GM21367 (cell line): ENCODE data around the gene TADA2B.

Experiments
- ATAC-seq: cut with Tn5 transposase; IDR thresholded peaks from one replicate; pipeline ENCODE4 v1.9.1; 2021; ENCODE audit not compliant: unreplicated experiment

The TADA2B gene, protein sequence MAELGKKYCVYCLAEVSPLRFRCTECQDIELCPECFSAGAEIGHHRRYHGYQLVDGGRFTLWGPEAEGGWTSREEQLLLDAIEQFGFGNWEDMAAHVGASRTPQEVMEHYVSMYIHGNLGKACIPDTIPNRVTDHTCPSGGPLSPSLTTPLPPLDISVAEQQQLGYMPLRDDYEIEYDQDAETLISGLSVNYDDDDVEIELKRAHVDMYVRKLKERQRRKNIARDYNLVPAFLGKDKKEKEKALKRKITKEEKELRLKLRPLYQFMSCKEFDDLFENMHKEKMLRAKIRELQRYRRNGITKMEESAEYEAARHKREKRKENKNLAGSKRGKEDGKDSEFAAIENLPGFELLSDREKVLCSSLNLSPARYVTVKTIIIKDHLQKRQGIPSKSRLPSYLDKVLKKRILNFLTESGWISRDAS

DNA sequence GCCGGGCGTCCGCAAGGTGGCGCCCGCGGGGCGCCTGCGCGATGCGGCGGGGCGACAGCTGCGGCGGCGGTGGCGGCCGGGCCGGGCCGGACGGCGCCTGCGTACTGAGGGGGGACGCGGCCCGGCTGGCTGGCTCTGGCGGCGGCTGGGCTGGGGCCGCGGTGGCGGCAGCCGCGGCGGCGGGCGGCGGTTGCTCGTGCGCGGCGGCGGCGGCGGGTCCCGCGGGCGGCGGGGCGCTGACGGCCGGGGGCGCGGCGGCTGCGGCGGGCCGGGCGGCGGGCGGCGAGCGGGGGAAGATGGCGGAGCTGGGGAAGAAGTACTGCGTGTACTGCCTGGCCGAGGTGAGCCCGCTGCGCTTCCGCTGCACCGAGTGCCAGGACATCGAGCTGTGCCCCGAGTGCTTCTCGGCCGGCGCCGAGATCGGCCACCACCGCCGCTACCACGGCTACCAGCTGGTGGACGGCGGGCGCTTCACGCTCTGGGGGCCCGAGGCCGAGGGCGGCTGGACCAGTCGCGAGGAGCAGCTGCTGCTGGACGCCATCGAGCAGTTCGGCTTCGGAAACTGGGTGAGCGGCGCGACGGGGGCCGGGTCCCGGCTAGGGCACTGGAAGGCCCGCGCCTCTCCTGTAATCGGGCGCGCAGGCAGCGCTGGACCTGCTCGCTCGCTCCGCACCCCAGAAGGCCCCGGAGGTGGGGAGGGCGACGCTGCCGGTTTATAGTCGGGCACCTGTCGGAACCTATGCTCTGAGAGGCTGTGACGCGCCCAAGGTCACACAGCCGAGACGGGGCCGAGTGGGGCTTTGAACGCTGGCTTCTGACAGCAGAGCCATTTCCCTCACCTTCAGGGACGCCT is at the start of gene TADA2B:
Gene TADA2B, plus strand, starts transcription at position 89 of the 853 bp plus-strand sequence. Its CDS starts 208 bp downstream, at position 297.
- ATAC-seq = no peak

DNA sequence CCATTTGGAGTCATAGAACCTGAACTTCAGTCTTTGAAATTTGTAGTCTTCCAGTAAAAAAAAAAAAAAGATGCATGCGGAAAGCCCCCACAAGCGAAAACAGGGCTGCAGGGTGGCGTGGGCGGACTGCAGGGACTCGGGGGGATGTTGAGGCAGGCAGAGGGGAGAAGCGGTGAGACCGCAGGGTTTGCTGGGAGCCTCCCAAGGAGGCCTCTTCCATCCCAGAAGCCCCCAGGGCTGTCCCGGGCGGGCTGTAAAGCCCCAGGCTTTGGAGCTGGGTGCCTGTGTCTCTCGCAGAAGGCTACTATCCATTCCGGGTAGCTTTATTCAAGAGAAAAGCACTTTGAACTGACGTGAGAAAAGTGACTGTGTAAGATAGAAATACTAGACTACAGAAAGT is 46.7 kb upstream of the TADA2B start:
- no peak for ATAC-seq

DNA sequence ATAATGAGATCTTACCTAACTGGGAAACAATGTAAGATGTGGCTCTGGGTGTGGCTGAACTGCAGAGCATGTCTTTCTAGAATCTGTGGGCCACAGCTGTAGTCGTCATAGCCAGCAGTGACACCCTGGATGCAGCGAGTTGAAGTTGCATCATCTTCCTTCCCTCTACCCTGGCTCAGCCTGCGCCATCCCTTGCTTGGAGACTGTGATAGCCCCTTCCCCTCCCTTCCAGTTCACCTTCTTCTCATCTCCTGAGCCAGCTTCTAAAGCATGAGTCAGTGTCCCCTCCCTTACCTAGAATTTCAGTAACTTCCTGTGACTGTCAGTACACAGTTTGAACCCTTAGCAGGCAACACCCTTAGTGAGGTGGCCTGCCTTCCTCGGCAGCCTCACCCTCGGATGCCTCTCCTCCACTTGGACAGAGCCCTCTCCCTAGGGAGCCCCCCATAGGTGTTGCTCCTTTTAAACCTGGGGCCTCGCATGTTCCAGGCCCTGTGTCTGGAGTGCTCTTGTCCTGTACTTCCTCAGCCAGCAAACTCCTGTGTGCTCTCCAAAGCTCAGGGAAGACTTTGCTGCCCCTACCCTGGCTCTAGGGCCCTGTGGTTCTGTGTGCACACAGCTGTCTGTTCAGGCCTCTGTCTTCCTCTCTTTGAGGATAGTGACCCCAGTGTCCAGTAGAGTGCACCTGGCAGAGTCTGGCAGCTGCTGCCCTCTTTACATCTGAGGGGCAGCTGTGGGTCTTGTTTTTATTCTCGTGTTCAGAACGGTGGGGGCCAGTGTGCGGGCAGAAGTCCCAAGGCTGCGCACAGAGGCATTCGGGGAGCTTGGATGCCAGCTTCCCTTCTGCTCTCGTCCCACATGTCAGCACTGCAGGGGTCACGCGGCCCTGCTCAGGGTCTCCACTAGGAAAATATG is 43.7 kb upstream of the TADA2B start:
- ATAC-seq = no peak

DNA sequence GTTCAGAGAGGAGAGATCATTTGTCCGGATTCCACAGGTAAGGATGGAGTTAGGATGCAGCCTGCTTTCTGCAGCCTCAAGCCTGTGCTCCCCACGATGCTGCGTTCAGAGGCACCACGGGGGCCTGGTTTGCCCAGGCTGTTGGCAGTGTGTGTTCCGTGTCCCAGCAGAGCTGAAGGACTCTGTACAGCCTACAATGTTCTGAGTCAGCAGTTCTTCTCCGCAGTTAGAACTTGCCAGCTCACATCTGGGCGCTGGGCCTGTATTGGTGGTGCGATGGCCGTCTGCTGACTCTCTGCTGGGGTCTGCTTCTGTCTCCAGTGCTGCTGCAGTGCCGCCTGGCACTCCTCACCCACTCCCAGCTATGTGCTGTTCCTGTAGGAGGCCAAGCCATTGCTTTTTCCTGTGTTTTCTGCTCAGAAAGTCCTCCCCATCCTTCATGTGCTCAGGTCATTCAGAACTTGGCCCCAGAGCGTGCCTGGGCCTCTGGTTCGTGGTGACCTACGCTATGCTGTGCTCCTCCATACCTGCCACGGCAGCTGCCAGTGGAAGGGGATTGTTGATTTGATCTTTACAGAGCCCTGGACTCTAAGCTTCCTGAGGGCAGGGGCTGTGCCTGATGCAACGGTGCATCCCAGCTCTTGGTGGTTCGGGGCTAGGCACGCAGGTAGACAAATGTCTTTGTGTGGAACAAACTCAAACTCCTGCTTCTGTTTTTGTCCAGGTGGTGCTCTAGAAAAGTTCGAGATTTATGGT is 42.6 kb upstream of the TADA2B start:
- no peak for ATAC-seq

DNA sequence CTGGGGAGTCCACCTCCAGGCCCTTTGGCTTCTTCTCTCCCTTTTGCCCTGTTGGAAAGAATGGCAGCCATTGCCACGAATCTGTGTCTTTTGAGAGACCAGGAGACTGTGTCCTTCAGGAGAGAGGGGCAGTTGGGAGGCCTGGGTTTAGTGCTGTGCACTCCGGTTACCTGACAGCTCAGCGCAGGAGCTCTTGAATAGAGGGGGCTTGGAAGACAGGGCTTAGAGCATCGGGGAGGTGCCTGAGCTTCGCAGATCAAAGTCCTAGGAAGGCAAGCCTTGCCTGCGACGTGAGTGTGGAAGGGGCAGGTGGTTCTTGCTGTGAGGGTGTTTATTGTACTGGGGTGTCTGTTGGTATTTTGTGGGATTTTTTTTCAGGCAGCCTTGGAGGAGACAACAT is 41.9 kb upstream of the TADA2B start:
- no peak for ATAC-seq

DNA sequence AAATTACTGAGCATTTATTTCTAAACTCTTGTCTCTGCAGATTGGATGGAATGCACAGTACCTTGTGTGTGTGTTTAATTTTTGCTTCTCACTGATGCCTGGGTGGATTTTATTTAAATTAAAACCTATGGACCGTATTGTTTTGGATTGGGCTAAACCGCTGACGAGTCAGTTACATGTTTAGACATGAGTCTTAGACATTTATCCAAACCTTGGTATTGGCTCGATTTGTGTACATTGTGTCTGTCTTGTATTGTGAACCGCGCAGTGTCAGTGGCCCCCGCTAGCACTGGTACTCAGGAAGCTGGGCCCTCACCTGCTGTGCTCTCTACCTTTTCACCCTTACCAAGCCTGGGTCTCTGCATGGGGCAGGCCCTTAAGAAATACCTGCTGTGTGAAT is 40.8 kb upstream of the TADA2B start:
- ATAC-seq = no peak

DNA sequence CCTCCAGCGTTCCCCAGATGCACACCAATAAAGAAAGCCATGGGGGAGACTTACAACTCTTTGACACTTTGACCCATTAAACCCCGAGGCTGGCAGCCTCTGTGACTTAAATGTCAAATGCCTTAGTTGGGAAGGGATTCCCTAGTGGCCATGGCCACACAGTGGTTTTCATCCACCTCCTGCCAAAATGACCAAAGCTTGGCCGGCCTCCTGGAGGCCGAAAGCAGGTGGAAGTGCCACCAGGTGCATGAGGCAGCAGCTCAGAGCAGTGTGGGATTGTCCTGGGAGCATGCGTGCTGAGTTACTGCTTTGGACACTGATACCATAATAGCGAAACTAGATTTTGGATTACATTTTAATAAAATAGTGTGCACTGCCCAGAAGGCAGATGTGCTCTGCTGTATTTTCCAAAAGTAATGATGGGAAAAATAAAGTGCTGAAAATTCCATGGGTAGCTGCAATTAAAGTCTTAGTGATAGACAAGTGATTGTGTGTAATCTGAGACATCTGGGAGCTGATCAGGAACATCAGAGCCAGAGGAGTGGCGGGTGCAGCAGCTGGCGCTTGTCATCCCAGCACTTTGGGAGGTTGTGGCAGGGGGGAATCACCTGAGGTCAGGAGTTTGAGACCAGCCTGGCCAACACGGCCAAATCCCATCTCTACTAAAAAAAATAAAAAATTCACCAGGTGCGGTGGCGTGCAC is 39.8 kb upstream of the TADA2B start:
- no peak for ATAC-seq

DNA sequence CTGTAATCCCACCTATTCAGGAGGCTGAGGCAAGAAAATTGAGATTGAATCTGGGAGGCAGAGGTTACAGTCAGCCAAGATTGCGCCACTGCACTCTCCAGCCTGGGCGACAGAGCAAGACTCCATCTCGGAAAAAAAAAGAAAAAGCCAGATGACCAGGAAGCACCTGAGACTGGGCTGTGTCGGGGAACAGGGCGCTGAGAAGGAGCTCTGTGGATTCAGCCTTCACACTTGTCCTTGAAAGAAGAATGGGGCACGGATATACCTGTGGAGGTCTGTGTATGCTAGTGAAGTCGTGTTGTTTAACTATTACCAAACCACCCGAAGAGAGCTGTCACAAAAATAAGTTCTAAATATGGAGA is 39.3 kb upstream of the TADA2B start:
- no peak for ATAC-seq

DNA sequence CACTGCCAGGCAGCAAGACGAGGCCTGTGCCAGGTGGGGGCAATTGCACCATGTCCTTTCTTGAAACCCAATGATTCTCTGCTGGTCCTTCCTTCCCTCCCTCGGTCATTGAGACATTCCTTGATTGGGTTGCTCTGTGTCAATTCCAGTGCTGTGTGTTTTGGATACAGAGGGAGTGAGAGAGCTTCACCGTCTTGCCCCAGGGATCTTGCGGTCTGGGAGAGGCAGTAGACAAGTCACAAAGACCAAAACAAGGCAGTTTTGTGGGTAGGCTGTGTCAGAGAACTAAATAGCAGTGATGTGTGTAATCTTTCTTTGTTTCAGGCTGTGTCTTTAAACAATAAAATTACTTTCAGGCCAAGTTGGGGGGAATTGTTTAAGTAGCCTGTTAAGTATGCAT is 38.8 kb upstream of the TADA2B start:
- ATAC-seq = no peak

DNA sequence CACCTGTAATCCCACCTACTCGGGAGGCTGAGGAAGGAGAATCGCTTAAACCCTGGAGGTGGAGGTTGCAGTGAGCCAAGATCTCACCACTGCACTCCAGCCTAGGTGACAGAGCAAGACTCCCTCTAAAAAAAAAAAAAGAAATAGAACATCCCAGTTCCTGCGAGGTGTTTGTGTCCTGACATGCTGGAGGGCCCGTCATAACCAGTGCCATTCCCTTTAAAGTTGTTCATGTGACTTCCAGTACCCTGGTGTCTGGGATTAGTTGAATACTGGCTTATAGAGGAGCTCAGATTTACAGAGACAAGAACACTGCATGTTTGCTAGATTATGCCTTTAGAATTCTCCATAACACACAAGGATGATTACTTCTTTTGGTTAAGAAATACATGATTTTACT is 37.6 kb upstream of the TADA2B start:
- ATAC-seq = no peak

DNA sequence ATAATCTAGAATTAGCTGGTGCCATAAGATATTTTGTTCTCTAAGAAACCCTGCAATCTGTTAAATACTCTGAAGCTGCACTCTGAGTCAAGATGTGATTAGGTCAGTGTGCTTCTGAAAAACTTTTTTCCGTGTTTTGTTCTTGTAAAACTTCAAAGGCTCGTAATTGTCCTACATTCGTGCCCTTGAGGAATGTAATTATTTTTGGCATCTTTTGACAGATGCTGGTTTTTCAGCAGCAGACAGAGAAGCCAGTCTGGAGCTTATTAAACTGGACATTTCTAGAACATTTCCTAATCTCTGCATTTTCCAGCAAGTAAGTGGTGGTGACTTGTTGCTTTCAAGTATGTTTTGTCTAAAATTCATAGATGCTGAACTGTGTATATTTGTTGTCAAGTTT is 36.8 kb upstream of the TADA2B start:
- no peak for ATAC-seq

DNA sequence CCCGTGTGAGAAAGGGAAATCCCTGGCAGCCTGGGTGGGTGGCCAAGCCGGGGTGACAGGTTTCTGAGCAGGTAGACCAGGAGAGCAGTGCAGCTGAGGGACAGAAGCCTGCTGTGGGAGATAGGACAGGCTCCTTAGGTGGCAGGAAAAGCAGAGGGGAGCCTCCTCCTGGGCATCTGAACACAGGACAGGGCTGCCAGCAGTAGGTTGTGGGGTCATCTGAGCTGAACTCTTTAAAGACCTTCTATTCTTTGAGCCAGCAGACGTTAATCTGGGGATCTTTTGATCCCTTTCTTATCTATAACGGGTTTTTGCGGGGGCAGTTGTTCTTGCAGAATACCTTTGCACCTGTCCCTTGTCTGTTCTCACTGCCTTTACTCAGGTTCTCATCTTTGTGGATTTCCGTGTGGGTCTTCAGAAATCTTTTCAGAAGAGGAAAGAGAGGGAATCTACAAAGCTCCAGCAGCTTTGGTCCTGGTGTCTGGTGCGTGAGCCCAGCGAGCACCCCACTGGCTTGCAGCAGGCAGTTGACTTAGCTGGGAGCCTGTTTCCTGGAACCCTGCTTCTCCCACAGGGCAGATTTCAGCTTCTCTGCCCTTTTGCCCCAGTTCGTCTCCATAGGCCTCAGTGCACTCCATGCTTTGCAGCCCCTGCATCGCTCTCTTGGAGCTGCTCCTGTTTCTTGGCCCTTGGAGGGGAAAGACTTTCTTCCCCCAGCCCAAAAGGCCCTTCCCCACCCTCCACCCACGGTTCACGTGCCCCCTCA is 35.8 kb upstream of the TADA2B start:
- no peak for ATAC-seq

DNA sequence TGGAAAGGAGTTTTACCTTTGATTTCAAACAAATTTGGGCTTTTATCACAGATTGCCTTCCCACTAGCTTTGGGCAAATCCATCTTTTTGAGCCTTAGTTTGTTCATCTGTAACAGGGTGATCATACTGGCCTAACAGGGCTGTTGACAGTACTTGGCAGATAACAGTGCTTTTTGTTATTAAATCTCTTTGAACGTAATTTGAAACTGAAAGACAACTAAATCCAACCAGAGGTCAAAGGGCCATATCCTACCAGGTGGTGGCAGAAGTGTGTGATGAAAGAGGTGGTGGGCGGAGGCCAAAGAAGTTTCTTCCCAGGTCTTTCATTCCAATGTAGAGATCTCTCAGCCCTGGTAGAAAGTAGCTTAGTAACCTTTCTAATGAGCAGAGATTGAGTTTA is 35.2 kb upstream of the TADA2B start:
- ATAC-seq = no peak

DNA sequence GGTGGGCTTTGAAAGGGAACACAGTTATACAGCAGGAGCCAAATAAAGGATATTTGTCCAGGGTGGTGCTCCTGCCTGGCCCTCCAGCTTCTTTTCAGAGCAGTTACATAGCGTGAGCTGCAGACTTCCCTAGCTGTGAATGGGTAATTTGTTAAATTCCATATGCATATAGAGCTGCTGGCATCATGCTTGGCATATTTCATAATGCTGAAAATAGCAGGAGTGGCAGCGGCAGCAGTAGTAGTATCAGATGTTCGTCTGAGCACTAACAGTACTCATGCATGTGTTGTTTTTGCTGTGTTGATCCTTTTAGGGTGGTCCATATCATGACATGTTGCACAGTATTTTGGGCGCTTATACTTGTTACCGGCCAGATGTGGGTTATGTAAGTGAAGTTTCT is 33.6 kb upstream of the TADA2B start:
- ATAC-seq = no peak

DNA sequence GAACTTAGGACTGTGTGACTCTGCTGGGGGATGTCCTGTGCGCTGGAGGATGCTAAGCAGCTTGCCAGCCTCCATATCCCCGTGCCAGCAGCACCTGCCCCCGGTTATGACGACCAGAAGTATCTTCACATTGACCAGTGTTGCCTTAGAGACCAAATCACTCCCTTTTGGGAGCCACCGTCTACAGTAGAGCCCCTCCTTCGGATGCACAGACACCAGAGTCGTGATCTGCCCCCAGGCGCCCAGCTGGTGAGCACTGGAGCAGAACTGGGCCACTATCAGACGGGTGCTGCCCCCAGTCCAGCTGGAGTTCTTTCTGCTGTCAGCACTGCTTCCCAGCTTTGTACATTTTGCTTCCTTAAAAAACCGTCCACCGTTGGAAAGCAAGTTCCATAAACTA is 30.0 kb upstream of the TADA2B start:
- no peak for ATAC-seq

DNA sequence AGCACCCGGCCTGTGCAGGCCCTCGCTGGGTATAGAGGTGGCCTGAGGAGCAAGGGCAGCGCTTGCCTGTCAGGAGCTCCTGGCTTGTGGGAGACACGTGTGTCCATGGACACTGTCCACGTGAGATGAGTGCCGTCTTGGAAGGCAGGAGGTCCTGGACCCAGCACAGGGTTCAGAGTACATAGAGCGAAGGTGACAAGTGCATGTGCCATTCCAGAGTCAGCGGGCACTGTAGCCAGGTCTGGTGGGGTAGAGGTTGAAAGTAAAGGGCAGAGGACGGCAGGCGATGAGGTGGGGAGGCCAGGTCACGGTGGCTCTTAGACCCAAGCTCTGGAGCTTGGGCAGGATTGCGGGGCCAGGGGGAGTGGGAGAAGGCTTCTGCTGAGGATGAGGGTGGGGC is 28.4 kb upstream of the TADA2B start:
- no peak for ATAC-seq

DNA sequence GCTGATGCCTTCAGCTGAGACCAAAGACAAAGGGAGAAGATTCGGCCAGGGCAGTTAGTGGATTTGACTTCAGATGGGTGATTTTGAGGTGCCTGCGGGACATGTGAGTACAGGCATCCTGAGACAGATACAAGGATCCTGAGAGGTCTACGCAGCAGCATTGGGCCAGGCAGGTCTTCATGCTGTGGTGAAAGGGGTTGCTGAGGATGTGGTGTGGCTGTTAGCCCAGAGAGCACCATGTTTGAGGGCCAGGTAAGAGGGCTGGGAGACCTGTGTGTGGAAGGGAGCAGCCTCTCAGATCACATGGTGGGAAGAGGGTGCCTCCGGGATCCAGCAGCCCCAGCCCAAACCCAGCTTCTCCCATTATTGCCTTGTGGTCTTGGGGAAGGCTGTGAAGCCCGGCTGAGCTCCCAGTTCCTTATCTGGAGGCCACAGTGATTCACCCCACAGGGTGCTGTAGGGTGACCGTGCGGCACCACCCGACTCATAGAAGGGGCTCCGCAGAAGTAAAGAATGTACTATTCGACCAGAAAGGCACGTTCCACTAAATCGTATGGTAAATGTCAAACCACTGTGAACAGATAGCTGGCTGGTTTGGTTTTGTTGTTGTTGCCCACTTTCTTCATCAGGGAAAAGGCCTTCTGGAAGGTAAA is 27.7 kb upstream of the TADA2B start:
- ATAC-seq = no peak

DNA sequence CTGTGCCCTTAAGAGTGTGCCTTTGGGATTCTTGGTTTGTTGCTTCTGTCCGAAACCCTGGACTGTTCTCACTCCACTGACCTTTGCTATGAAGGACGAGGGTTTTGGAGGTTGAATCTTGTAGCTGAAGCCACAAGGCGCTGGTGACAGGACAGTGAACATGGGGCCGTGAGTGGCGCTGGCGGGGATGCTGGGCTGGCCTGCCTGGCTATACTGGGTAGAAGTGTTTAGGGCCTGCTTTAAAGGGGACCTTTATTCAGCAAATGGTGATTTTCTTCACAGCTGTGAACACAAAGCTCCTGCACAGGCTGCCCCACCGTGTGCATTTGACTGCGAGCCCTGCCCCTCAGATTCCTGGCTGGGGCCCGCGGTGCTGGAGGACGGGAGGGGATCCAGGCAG is 27.1 kb upstream of the TADA2B start:
- no peak for ATAC-seq

DNA sequence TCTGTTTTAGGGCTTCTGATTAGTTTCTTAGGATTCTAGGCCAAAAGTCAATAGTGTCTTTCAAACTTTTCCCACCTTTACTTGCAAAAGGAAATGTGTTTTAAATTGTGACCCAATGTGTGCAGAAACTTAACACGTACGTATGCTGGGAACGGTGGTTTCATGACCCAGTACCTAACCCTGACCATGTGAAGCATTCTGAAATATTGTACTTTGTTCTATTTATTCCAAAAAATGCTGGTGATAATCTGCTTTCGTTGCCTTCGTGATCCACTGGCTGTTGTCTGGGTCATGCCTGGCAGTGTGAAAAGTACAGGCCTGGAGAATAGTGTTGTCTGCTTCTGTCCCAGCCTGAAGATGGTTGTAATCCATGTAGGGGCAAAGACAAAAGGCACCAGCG is 26.7 kb upstream of the TADA2B start:
- ATAC-seq = no peak
